Astrocyte of the spinal cord (primary cell): Measurements from ENCODE around the gene OR10G3.
A peak's percentile ranks its signal among the peaks of the same experiment; 100 is the strongest.
"Not testable (repeated sequence)": the region's sequence is repeated elsewhere in the genome, so short reads cannot be mapped to it uniquely, and the experiment has no call there.

Experiments used
- DNase-seq: peaks from one replicate; pipeline ENCODE4 v3.0.0; 2011; ENCODE audit warnings: low read depth, low spot score
- H3K4me3 ChIP-seq: 2 replicates; pipeline ENCODE4 v1.5.1; 2011; ENCODE audit warnings: low read depth, mild to moderate bottlenecking, low read length, moderate library complexity
- CTCF ChIP-seq: IDR thresholded peaks from 2 replicates; pipeline ENCODE4 v1.5.1; 2012; ENCODE audit warnings: low read depth, mild to moderate bottlenecking, low read length, inconsistent platforms
- in situ Hi-C: cut with HindIII; loops from 2 replicates; pipeline ENCODE4 v1.10.0; 2017; ENCODE audit warnings: low sequenced_read_pairs

OR10G3 gene

GRCh38 chr14:21579976-21580375, at the start of gene OR10G3:
OR10G3 (minus strand) TSS chr14:21580076; CDS start chr14:21570744, 9,332 bp downstream.
- no peak within 1 kb of the TSS for H3K4me3 ChIP-seq
- no peak for TF ChIP-seq CTCF
- in situ Hi-C loops, result no loop called here
- no peak for DNase-seq

- no peak overlapping the region for H3K4me3 ChIP-seq
- DNase-seq, result peak; percentile 7
- in situ Hi-C loops, result no loop called here
- no peak for TF ChIP-seq CTCF
Observed at GRCh38 chr14:21626491-21627230, 46.8 kb upstream of the OR10G3 start.

GRCh38 chr14:21617614-21618013, 37.7 kb upstream of the OR10G3 start:
- in situ Hi-C loops, result no loop called here
- DNase-seq, result no peak
- no peak for TF ChIP-seq CTCF
- H3K4me3 ChIP-seq, result no peak overlapping the region

- DNase-seq, result no peak
- in situ Hi-C loops, result no loop called here
Observed at GRCh38 chr14:21614240-21614639, 34.4 kb upstream of the OR10G3 start.

GRCh38 chr14:21612324-21612723, 32.4 kb upstream of the OR10G3 start:
- no peak overlapping the region for H3K4me3 ChIP-seq
- no peak for TF ChIP-seq CTCF
- no peak for DNase-seq
- in situ Hi-C loops, result no loop called here

More at GRCh38 chr14:21614240-21614639, 34.4 kb upstream of the OR10G3 start:
- no peak overlapping the region for H3K4me3 ChIP-seq
- TF ChIP-seq CTCF, result no peak

- in situ Hi-C loops, H3K4me3 ChIP-seq: not testable (repeated sequence)
Observed at GRCh38 chr14:21602181-21602580, 22.3 kb upstream of the OR10G3 start.

GRCh38 chr14:21589317-21589716, 9.4 kb upstream of the OR10G3 start:
- H3K4me3 ChIP-seq, result no peak overlapping the region
- TF ChIP-seq CTCF, result no peak
- DNase-seq, result no peak
- in situ Hi-C loops, result no loop called here

More at GRCh38 chr14:21602181-21602580, 22.3 kb upstream of the OR10G3 start:
- DNase-seq, result not testable (repeated sequence)
